Lower lobe of right lung (tissue), 2 donors: ENCODE results near the gene ZNF45. TPM values are rescaled to one million over a fixed set of nuclear protein-coding genes. Genes with fewer than 3 reads are reported as not detected.
A peak's percentile ranks its signal among the peaks of the same experiment; 100 is the strongest.

Source experiments
- ATAC-seq, 2 donors: fragments of 200-7000 bp; cut with Tn5 transposase; one replicate each; pipeline ENCODE4 v1.9.1; 2020 to 2022; ENCODE audit warnings: mild to moderate bottlenecking in 2 of 2, moderate library complexity in 2 of 2
- DNase-seq: peaks from one replicate; pipeline ENCODE4 v3.0.0-alpha.2; 2020
- H3K27ac ChIP-seq: fragments of 200-600 bp; one replicate; pipeline ENCODE4 v1.8.0; 2022
- H3K27me3 ChIP-seq: fragments of 200-600 bp; one replicate; pipeline ENCODE4 v1.8.0; 2022; ENCODE audit warnings: low read depth
- H3K36me3 ChIP-seq: fragments of 200-600 bp; one replicate; pipeline ENCODE4 v1.8.0; 2022; ENCODE audit warnings: mild to moderate bottlenecking
- H3K4me1 ChIP-seq: fragments of 200-600 bp; one replicate; pipeline ENCODE4 v1.8.0; 2022
- H3K4me3 ChIP-seq: fragments of 200-600 bp; one replicate; pipeline ENCODE4 v1.8.0; 2022; ENCODE audit warnings: mild to moderate bottlenecking
- H3K9me3 ChIP-seq: fragments of 200-600 bp; one replicate; pipeline ENCODE4 v1.8.0; 2022
- CTCF ChIP-seq: fragments of 200-600 bp; IDR thresholded peaks from one replicate; pipeline ENCODE4 v1.8.0; 2022; ENCODE audit warnings: antibody characterized with exemption, mild to moderate bottlenecking
- intact Hi-C: fragments of 100-400 bp; cut with DNase I; formaldehyde crosslinking; loops from one replicate; pipeline ENCODE4 v1.11.0; 2022
- long read RNA-seq: library from polyadenylated mRNA; unstranded; transcript quantifications from one replicate; pipeline ENCODE4 v2.0.0, GENCODE V29; 2021
- total RNA-seq: library from RNA; stranded (reverse); fragmentation: NEBNext Ultra II Directional; extraction: Animal tissue kit (Norgen Biotek cat#: 25700); gene quantifications from one replicate; pipeline ENCODE4 v1.2.1, GENCODE V29; 2021
- donor health status: DM: no; HTN: yes; CAD: no; lungs with severe emphysema.

ZNF45 gene
- total RNA-seq: 13.3 TPM
- long read RNA-seq, partial matches to known transcripts: 0 of 10 reads
- long read RNA-seq, other reads (novel, unspliced or antisense): 8 of 10 reads

- Histone ChIP-seq H3K9me3 (peaks cover 1% of the 10 kb centered on the region), H3K27me3 (no peaks in the 10 kb centered on the region), H3K4me3 (peak within 1 kb of the TSS; percentile 76), H3K36me3 (peaks cover 29% of the 10 kb centered on the region), H3K4me1 (peaks cover 19% of the 10 kb centered on the region), H3K27ac (peak within 1 kb of the TSS; percentile 86)
- TF ChIP-seq CTCF: no peak
- DNase-seq (peak; percentile 91), ATAC-seq (peak; percentile 99 to 100)
- intact Hi-C loops: no loop called here
Measured at GRCh38 chr19:43934985-43935708, at the start of gene ZNF45. Gene ZNF45, minus strand, starts transcription at chr19:43935282. Its CDS starts 13,097 bp downstream, at chr19:43922185.

- no peaks in the 10 kb centered on the region for H3K27me3 ChIP-seq
- H3K4me3 ChIP-seq: peak overlapping the region; percentile 73
- H3K9me3 ChIP-seq: peaks cover 24% of the 10 kb centered on the region
- no peak for TF ChIP-seq CTCF
- intact Hi-C loops: no loop called here
- H3K27ac ChIP-seq: peak overlapping the region; percentile 77
- DNase-seq (peak; percentile 52), ATAC-seq (peak; percentile 43 to 57)
- peaks cover 9% of the 10 kb centered on the region for H3K4me1 ChIP-seq
- peaks cover 16% of the 10 kb centered on the region for H3K36me3 ChIP-seq
Measured at GRCh38 chr19:43984687-43985000, 49.6 kb upstream of the ZNF45 start.

- Histone ChIP-seq H3K36me3 (peaks cover 10% of the 10 kb centered on the region), H3K4me3 (peak within 1 kb of the TSS; percentile 73), H3K9me3 (peaks cover 27% of the 10 kb centered on the region), H3K27me3 (no peaks in the 10 kb centered on the region), H3K4me1 (peaks cover 9% of the 10 kb centered on the region), H3K27ac (peak within 1 kb of the TSS; percentile 77)
- peak; percentile 91 for DNase-seq
- no peak for TF ChIP-seq CTCF
- peak; percentile 99 to 100 for ATAC-seq
- intact Hi-C loops: no loop called here
Measured at GRCh38 chr19:43983912-43984686, 49.0 kb upstream of the ZNF45 start, which contains the start of gene ZNF155. Gene ZNF155, plus strand, starts transcription at chr19:43984188. Its CDS starts 4,356 bp downstream, at chr19:43988544.

GRCh38 chr19:43983544-43983911 is 48.4 kb upstream of the ZNF45 start:
- Histone ChIP-seq H3K4me3 (peak overlapping the region; percentile 73), H3K27me3 (no peaks in the 10 kb centered on the region), H3K9me3 (peaks cover 33% of the 10 kb centered on the region), H3K36me3 (peaks cover 5% of the 10 kb centered on the region), H3K27ac (no peak overlapping the region), H3K4me1 (peaks cover 9% of the 10 kb centered on the region)
- DNase-seq: no peak
- ATAC-seq: no peak
- intact Hi-C loops: no loop called here
- TF ChIP-seq CTCF: no peak

GRCh38 chr19:43976732-43977131 is 41.6 kb upstream of the ZNF45 start:
- Histone ChIP-seq H3K4me1 (no peaks in the 10 kb centered on the region), H3K9me3 (peaks cover 87% of the 10 kb centered on the region), H3K36me3 (no peaks in the 10 kb centered on the region), H3K4me3 (no peak overlapping the region), H3K27ac (no peak overlapping the region), H3K27me3 (no peaks in the 10 kb centered on the region)
- TF ChIP-seq CTCF: no peak
- DNase-seq: no peak
- ATAC-seq: no peak
- intact Hi-C loops: no loop called here
